HG02571 (cell line): ENCODE data around the gene SLC6A13.

ENCODE experiments used
- ATAC-seq: cut with Tn5 transposase; IDR thresholded peaks from one replicate; pipeline ENCODE4 v1.9.1; 2021; ENCODE audit warnings: mild to moderate bottlenecking, moderate library complexity; ENCODE audit not compliant: unreplicated experiment

SLC6A13 gene

GRCh38 chr12:234891-235415, 27.7 kb downstream of the SLC6A13 start:
- ATAC-seq = no peak

- ATAC-seq = no peak
Measured at GRCh38 chr12:234019-234418, 28.6 kb downstream of the SLC6A13 start.

GRCh38 chr12:233615-233968, 29.0 kb downstream of the SLC6A13 start:
- no peak for ATAC-seq

- no peak for ATAC-seq
Measured at GRCh38 chr12:232731-233614, 29.7 kb downstream of the SLC6A13 start.

GRCh38 chr12:230925-231671, 31.5 kb downstream of the SLC6A13 start:
- no peak for ATAC-seq

- no peak for ATAC-seq
Measured at GRCh38 chr12:229441-230191, 33.0 kb downstream of the SLC6A13 start.

- no peak for ATAC-seq
Measured at GRCh38 chr12:228846-229200, 33.8 kb downstream of the SLC6A13 start.

GRCh38 chr12:227923-228845, 34.5 kb downstream of the SLC6A13 start:
- no peak for ATAC-seq

GRCh38 chr12:227286-227915, 35.2 kb downstream of the SLC6A13 start:
- no peak for ATAC-seq

GRCh38 chr12:226401-226800, 36.2 kb downstream of the SLC6A13 start:
- no peak for ATAC-seq

GRCh38 chr12:225012-225411, 37.6 kb downstream of the SLC6A13 start:
- no peak for ATAC-seq

- no peak for ATAC-seq
Measured at GRCh38 chr12:224330-224729, 38.3 kb downstream of the SLC6A13 start.

GRCh38 chr12:223841-224240, 38.8 kb downstream of the SLC6A13 start:
- ATAC-seq = no peak

- no peak for ATAC-seq
Measured at GRCh38 chr12:221736-222135, 40.9 kb downstream of the SLC6A13 start.

GRCh38 chr12:220946-221550, 41.6 kb downstream of the SLC6A13 start:
- no peak for ATAC-seq

GRCh38 chr12:220491-220890, 42.1 kb downstream of the SLC6A13 start:
- no peak for ATAC-seq

GRCh38 chr12:219891-220352, 42.7 kb downstream of the SLC6A13 start:
- no peak for ATAC-seq

- ATAC-seq = no peak
Measured at GRCh38 chr12:218728-219590, 43.7 kb downstream of the SLC6A13 start.
